HG03460 (cell line): Measurements from ENCODE around the gene CRYBA2.

Experiments used
- ATAC-seq: cut with Tn5 transposase; IDR thresholded peaks from one replicate; pipeline ENCODE4 v1.9.1; 2021; ENCODE audit not compliant: unreplicated experiment

The CRYBA2 gene

GRCh38 chr2:218958276-218958675 lies 34.9 kb downstream of the CRYBA2 start:
- ATAC-seq, result no peak

- no peak for ATAC-seq
These were observed 35.6 kb downstream of the CRYBA2 start for GRCh38 chr2:218957671-218958070.

- ATAC-seq, result no peak
These were observed 37.2 kb downstream of the CRYBA2 start for GRCh38 chr2:218956039-218956438.

- ATAC-seq, result no peak
These were observed 38.5 kb downstream of the CRYBA2 start for GRCh38 chr2:218954541-218955300.

- ATAC-seq, result no peak
These were observed 39.8 kb downstream of the CRYBA2 start for GRCh38 chr2:218953366-218953954.

GRCh38 chr2:218952160-218952559 lies 41.1 kb downstream of the CRYBA2 start:
- ATAC-seq, result no peak

- ATAC-seq, result no peak
These were observed 46.6 kb downstream of the CRYBA2 start for GRCh38 chr2:218946621-218947020.

GRCh38 chr2:218944759-218945404 lies 48.3 kb downstream of the CRYBA2 start:
- no peak for ATAC-seq
